ENCODE measurements around the gene NKD2.
A peak's percentile ranks its signal among the peaks of the same experiment; 100 is the strongest.
"Not testable (repeated sequence)": the region's sequence is repeated elsewhere in the genome, so short reads cannot be mapped to it uniquely, and the experiment has no call there.

NKD2 gene

GRCh38 chr5:984774-985173, 23.8 kb upstream of the NKD2 start:
- no peak overlapping the region for H3K4me3 Mint-ChIP-seq
- H3K27me3 Mint-ChIP-seq (ENCODE audit: low read depth), result peaks cover 33% of the 10 kb centered on the region
- no peak overlapping the region for H3K27ac Mint-ChIP-seq

GRCh38 chr5:987761-988160, 20.8 kb upstream of the NKD2 start:
- Mint-ChIP-seq H3K36me3 (ENCODE audit: low read depth) (peaks cover 9% of the 10 kb centered on the region), H3K27ac (no peak overlapping the region), H3K27me3 (ENCODE audit: low read depth) (peaks cover 43% of the 10 kb centered on the region), H3K4me1 (ENCODE audit: low read depth) (peaks cover 17% of the 10 kb centered on the region), H3K4me3 (no peak overlapping the region), H3K9me3 (peaks cover 12% of the 10 kb centered on the region)

More at GRCh38 chr5:984774-985173, 23.8 kb upstream of the NKD2 start:
- Mint-ChIP-seq H3K4me1 (ENCODE audit: low read depth) (peaks cover 13% of the 10 kb centered on the region), H3K36me3 (ENCODE audit: low read depth) (peaks cover 9% of the 10 kb centered on the region), H3K9me3 (peaks cover 12% of the 10 kb centered on the region)

- Mint-ChIP-seq H3K4me3 (no peak overlapping the region), H3K9me3 (peaks cover 12% of the 10 kb centered on the region), H3K4me1 (ENCODE audit: low read depth) (peaks cover 16% of the 10 kb centered on the region), H3K36me3 (ENCODE audit: low read depth) (peaks cover 9% of the 10 kb centered on the region), H3K27ac (no peak overlapping the region), H3K27me3 (ENCODE audit: low read depth) (peaks cover 42% of the 10 kb centered on the region)
These were observed 20.3 kb upstream of the NKD2 start for GRCh38 chr5:988322-988721.

- Mint-ChIP-seq H3K36me3 (ENCODE audit: low read depth) (peaks cover 2% of the 10 kb centered on the region), H3K4me3 (no peak overlapping the region), H3K27me3 (ENCODE audit: low read depth) (peaks cover 27% of the 10 kb centered on the region), H3K4me1 (ENCODE audit: low read depth) (peaks cover 7% of the 10 kb centered on the region), H3K27ac (no peak overlapping the region), H3K9me3 (peaks cover 8% of the 10 kb centered on the region)
These were observed 18.6 kb upstream of the NKD2 start for GRCh38 chr5:989961-990530.

- Mint-ChIP-seq H3K36me3 (ENCODE audit: low read depth) (peaks cover 2% of the 10 kb centered on the region), H3K4me3 (no peak overlapping the region), H3K27ac (no peak overlapping the region), H3K4me1 (ENCODE audit: low read depth) (peaks cover 13% of the 10 kb centered on the region), H3K27me3 (ENCODE audit: low read depth) (peaks cover 27% of the 10 kb centered on the region), H3K9me3 (peaks cover 4% of the 10 kb centered on the region)
These were observed 16.9 kb upstream of the NKD2 start for GRCh38 chr5:991472-992267.

- H3K27me3 Mint-ChIP-seq (ENCODE audit: low read depth), result peaks cover 11% of the 10 kb centered on the region
- no peaks in the 10 kb centered on the region for H3K9me3 Mint-ChIP-seq
- no peak overlapping the region for H3K27ac Mint-ChIP-seq
- peaks cover 20% of the 10 kb centered on the region for H3K4me1 Mint-ChIP-seq (ENCODE audit: low read depth)
- no peaks in the 10 kb centered on the region for H3K36me3 Mint-ChIP-seq (ENCODE audit: low read depth)
- no peak overlapping the region for H3K4me3 Mint-ChIP-seq
These were observed 14.4 kb upstream of the NKD2 start for GRCh38 chr5:994272-994607.

- H3K9me3 Mint-ChIP-seq, result no peaks in the 10 kb centered on the region
- H3K27me3 Mint-ChIP-seq (ENCODE audit: low read depth), result peaks cover 10% of the 10 kb centered on the region
- H3K36me3 Mint-ChIP-seq (ENCODE audit: low read depth), result no peaks in the 10 kb centered on the region
- H3K4me3 Mint-ChIP-seq, result no peak overlapping the region
- peaks cover 20% of the 10 kb centered on the region for H3K4me1 Mint-ChIP-seq (ENCODE audit: low read depth)
- H3K27ac Mint-ChIP-seq, result no peak overlapping the region
These were observed 13.8 kb upstream of the NKD2 start for GRCh38 chr5:994821-995220.

GRCh38 chr5:995318-995717, 13.3 kb upstream of the NKD2 start:
- Mint-ChIP-seq H3K36me3 (ENCODE audit: low read depth) (no peaks in the 10 kb centered on the region), H3K27ac (no peak overlapping the region), H3K4me3 (no peak overlapping the region), H3K4me1 (ENCODE audit: low read depth) (peaks cover 20% of the 10 kb centered on the region), H3K27me3 (ENCODE audit: low read depth) (peaks cover 5% of the 10 kb centered on the region), H3K9me3 (no peaks in the 10 kb centered on the region)

GRCh38 chr5:997001-997474, 11.6 kb upstream of the NKD2 start:
- H3K4me3 Mint-ChIP-seq, result peak overlapping the region; percentile 72
- H3K9me3 Mint-ChIP-seq, result no peaks in the 10 kb centered on the region
- H3K27me3 Mint-ChIP-seq (ENCODE audit: low read depth), result peaks cover 1% of the 10 kb centered on the region
- H3K36me3 Mint-ChIP-seq (ENCODE audit: low read depth), result no peaks in the 10 kb centered on the region
- peaks cover 17% of the 10 kb centered on the region for H3K4me1 Mint-ChIP-seq (ENCODE audit: low read depth)
- peak overlapping the region; percentile 35 for H3K27ac Mint-ChIP-seq

GRCh38 chr5:997711-998110, 10.9 kb upstream of the NKD2 start:
- Mint-ChIP-seq H3K27me3 (ENCODE audit: low read depth) (peaks cover 3% of the 10 kb centered on the region), H3K27ac (no peak overlapping the region), H3K4me1 (ENCODE audit: low read depth) (peaks cover 17% of the 10 kb centered on the region), H3K4me3 (no peak overlapping the region), H3K9me3 (no peaks in the 10 kb centered on the region), H3K36me3 (ENCODE audit: low read depth) (no peaks in the 10 kb centered on the region)

GRCh38 chr5:998246-999031, 10.2 kb upstream of the NKD2 start:
- no peaks in the 10 kb centered on the region for H3K9me3 Mint-ChIP-seq
- no peaks in the 10 kb centered on the region for H3K36me3 Mint-ChIP-seq (ENCODE audit: low read depth)
- no peak overlapping the region for H3K4me3 Mint-ChIP-seq
- H3K27me3 Mint-ChIP-seq (ENCODE audit: low read depth), result peaks cover 9% of the 10 kb centered on the region
- H3K27ac Mint-ChIP-seq, result no peak overlapping the region
- H3K4me1 Mint-ChIP-seq (ENCODE audit: low read depth), result peaks cover 17% of the 10 kb centered on the region

- H3K27me3 Mint-ChIP-seq (ENCODE audit: low read depth), result peaks cover 13% of the 10 kb centered on the region
- no peaks in the 10 kb centered on the region for H3K9me3 Mint-ChIP-seq
- peaks cover 13% of the 10 kb centered on the region for H3K4me1 Mint-ChIP-seq (ENCODE audit: low read depth)
- no peak overlapping the region for H3K4me3 Mint-ChIP-seq
- no peaks in the 10 kb centered on the region for H3K36me3 Mint-ChIP-seq (ENCODE audit: low read depth)
- no peak overlapping the region for H3K27ac Mint-ChIP-seq
These were observed 9.5 kb upstream of the NKD2 start for GRCh38 chr5:999032-999501.

GRCh38 chr5:999724-1000123, 8.9 kb upstream of the NKD2 start:
- H3K9me3 Mint-ChIP-seq, result no peaks in the 10 kb centered on the region
- no peak overlapping the region for H3K27ac Mint-ChIP-seq
- H3K4me1 Mint-ChIP-seq (ENCODE audit: low read depth), result peaks cover 13% of the 10 kb centered on the region
- no peak overlapping the region for H3K4me3 Mint-ChIP-seq
- no peaks in the 10 kb centered on the region for H3K36me3 Mint-ChIP-seq (ENCODE audit: low read depth)
- peaks cover 13% of the 10 kb centered on the region for H3K27me3 Mint-ChIP-seq (ENCODE audit: low read depth)

GRCh38 chr5:1000329-1000728, 8.3 kb upstream of the NKD2 start:
- Mint-ChIP-seq H3K27ac (no peak overlapping the region), H3K36me3 (ENCODE audit: low read depth) (no peaks in the 10 kb centered on the region), H3K27me3 (ENCODE audit: low read depth) (peaks cover 13% of the 10 kb centered on the region), H3K4me3 (no peak overlapping the region), H3K9me3 (no peaks in the 10 kb centered on the region), H3K4me1 (ENCODE audit: low read depth) (peaks cover 13% of the 10 kb centered on the region)

GRCh38 chr5:1000831-1001230, 7.8 kb upstream of the NKD2 start:
- H3K27ac Mint-ChIP-seq; H3K9me3 Mint-ChIP-seq; H3K4me3 Mint-ChIP-seq; H3K36me3 Mint-ChIP-seq (ENCODE audit: low read depth): not testable (repeated sequence)
- peaks cover 16% of the 10 kb centered on the region for H3K27me3 Mint-ChIP-seq (ENCODE audit: low read depth)
- H3K4me1 Mint-ChIP-seq (ENCODE audit: low read depth), result peaks cover 14% of the 10 kb centered on the region
